WERI-Rb-1 (cell line): ENCODE data around the gene LDLRAD2.

Source experiments
- DNase-seq: peaks from one replicate; pipeline ENCODE4 v3.0.0-alpha.2; 2020
- H3K27ac ChIP-seq: fragments of 250-450 bp; sonication (Bioruptor Pico); 2 replicates; pipeline ENCODE4 v1.5.1; 2020; ENCODE audit warnings: mild to moderate bottlenecking, moderate library complexity
- H3K27me3 ChIP-seq: fragments of 250-450 bp; sonication (Bioruptor Pico); 2 replicates; pipeline ENCODE4 v1.5.1; 2021; ENCODE audit warnings: mild to moderate bottlenecking, low read depth, moderate library complexity; ENCODE audit not compliant: insufficient read depth, severe bottlenecking
- H3K36me3 ChIP-seq: fragments of 250-450 bp; sonication (Bioruptor Pico); 2 replicates; pipeline ENCODE4 v1.5.1; 2020; ENCODE audit warnings: mild to moderate bottlenecking, moderate library complexity
- H3K4me3 ChIP-seq: 2 replicates; pipeline ENCODE4 v1.5.1; 2011; ENCODE audit warnings: low read depth, mild to moderate bottlenecking, control low read depth, low read length
- H3K9me3 ChIP-seq: fragments of 250-450 bp; sonication (Bioruptor Pico); 2 replicates; pipeline ENCODE4 v1.5.1; 2021; ENCODE audit warnings: mild to moderate bottlenecking, moderate library complexity; ENCODE audit not compliant: severe bottlenecking
- CTCF ChIP-seq: IDR thresholded peaks from 2 replicates; pipeline ENCODE4 v1.5.1; 2011; ENCODE audit warnings: low read depth, mild to moderate bottlenecking, control low read depth, inconsistent platforms, low read length

Gene LDLRAD2

GRCh38 chr1:21841852-21842466, 29.9 kb downstream of the LDLRAD2 start:
- Histone ChIP-seq H3K9me3 (no peaks in the 10 kb centered on the region), H3K36me3 (peaks cover 14% of the 10 kb centered on the region), H3K27ac (no peak overlapping the region), H3K4me3 (no peak overlapping the region), H3K27me3 (no peaks in the 10 kb centered on the region)
- DNase-seq: no peak
- TF ChIP-seq CTCF: no peak

DNA sequence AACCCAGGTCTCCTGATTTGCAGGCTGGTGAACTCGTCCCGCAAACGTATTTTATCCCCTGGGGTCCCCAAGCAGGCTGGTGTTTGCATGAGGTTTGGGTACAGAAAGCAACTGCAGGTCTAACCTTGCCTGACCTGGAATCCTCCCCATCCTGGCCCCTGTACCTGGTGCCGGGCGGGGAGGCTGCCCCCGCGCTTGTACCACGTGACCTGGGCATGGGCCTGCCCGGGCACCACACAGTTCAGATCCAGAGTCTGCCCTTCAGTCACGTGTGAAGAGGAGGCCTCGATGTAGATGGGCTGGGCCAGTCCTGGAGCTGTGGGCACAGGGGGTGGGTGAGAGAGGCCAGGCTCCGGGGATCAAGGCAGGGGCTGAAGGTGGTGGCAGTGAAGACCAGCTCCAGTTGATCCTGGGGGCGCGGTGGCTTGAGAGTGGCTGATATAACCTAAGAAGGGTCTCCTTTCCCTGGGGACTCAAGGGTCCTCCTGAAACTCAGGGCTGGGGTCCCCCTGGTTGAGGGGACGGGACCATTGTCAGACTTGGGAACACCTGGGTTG, 30.6 kb downstream of the LDLRAD2 start:
- H3K4me3 ChIP-seq: no peak overlapping the region
- no peak for TF ChIP-seq CTCF
- no peaks in the 10 kb centered on the region for H3K9me3 ChIP-seq
- no peaks in the 10 kb centered on the region for H3K27me3 ChIP-seq
- no peak for DNase-seq
- H3K36me3 ChIP-seq: peaks cover 18% of the 10 kb centered on the region
- H3K27ac ChIP-seq: no peak overlapping the region

DNA sequence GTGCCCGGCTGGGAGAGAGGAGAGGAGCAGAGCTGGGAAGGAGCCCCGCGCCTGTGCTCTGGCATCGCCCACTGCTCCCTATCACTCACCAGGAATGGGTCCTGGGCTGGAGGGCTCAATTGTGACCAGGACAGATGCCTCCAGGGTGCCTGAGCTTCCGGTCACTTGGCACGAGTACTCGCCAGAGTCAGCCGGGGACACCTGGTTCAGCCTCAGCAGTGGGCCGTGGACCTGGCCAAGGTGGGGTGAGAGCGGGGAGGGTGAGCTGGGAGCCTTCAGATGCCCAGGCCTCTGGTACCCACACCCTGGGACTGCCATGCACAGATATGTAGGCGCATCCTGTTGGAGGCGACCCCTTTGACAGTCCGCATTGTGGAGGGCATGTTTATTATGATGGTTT, 31.1 kb downstream of the LDLRAD2 start:
- H3K27ac ChIP-seq: no peak overlapping the region
- no peaks in the 10 kb centered on the region for H3K9me3 ChIP-seq
- no peak for DNase-seq
- H3K27me3 ChIP-seq: no peaks in the 10 kb centered on the region
- H3K4me3 ChIP-seq: no peak overlapping the region
- no peak for TF ChIP-seq CTCF
- H3K36me3 ChIP-seq: peaks cover 20% of the 10 kb centered on the region

DNA sequence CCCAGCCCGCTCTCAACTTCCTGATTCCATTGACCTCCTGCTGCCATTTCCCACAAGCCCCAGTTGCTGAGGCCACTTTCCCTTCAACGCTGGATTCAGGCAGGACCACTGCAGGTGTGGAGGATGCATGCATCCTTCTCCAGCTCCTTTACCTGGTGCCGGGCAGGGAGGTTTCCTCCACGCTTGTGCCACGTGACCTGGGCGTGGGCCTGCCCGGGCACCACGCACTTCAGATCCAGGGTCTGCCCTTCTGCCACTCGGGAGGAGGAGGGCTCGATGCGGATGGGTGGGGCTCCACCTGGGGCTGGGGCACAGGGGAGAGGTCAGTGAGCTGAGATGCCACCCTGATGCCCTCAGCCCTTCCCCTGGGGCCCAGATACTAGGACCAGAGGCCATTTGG, 31.9 kb downstream of the LDLRAD2 start:
- Histone ChIP-seq H3K36me3 (peaks cover 16% of the 10 kb centered on the region), H3K4me3 (no peak overlapping the region), H3K9me3 (no peaks in the 10 kb centered on the region), H3K27me3 (no peaks in the 10 kb centered on the region), H3K27ac (no peak overlapping the region)
- no peak for DNase-seq
- TF ChIP-seq CTCF: no peak

DNA sequence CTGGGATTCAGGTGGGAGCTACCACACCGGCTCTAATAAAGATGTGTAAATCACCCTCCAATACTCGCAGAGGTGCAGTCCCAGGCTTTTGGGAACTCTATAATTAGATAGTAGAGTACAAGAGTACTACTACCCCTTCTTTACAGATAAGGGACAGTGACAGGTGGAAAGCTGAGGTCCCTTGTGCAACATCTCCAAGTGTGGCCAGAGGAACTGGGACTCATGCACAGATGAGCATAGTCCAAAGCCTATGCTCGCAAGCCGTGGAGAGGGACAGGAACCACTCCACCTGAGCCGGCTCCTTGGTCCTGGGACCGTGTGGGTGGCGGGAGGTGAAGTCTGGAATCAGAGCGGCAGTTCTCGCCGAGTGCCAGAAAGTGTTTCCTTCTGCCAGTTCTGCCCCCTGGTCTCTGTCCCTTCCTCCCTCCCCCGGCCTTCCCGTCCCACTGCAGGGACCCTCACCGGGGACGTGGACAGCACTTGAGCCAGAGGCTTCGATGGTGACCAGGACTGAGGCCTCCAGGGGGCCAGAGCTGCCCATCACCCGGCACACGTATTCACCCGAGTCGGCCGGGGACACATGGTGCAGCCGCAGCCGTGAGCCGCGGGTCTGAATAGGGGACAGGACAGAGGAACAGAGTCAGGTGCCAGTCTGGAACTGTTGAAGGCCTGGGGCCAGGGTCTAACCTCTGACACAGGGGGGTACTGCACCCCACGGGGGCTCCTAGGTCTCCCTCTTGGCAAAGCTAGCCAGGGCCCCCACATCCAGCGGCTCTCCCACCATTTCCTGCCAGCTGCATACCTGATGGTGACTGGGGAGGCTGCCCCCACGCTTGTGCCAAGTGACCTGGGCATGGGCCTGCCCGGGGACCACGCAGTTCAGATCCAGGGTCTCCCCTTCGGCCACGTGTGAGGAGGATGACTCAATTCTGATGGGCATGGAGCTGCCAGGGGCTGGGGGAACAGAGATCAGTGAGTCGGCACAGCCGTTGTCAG, 33.9 kb downstream of the LDLRAD2 start:
- no peak for TF ChIP-seq CTCF
- Histone ChIP-seq H3K36me3 (peaks cover 13% of the 10 kb centered on the region), H3K9me3 (no peaks in the 10 kb centered on the region), H3K27me3 (no peaks in the 10 kb centered on the region), H3K27ac (no peak overlapping the region), H3K4me3 (no peak overlapping the region)
- DNase-seq: no peak
